ENCODE measurements around the gene SH2D5. TPM values are rescaled to one million over a fixed set of nuclear protein-coding genes. Genes with fewer than 3 reads are reported as not detected.

The SH2D5 gene
- total and polyA plus RNA-seq, 4 donors: 0.37 to 0.93 (median 0.52) TPM; not detected in 1

DNA sequence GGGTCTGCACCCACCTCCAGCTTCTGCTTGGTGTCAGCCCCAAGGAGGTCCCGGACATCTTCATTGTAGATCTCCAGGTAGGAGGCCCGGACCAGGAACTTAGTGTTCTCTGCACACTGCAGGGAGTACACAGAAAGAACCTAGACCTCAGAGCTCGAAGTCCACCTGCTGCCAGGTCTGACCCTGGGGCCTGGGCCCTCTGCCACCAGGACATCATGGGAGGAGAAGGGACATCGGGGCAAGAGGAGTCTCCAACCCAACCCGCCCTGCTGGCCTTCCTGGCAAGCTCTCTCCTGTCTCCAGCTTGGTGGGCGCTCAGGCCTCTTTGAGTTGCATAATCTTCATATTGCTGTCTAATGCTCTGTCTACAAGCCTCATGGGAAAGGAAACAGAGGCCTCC, 19.1 kb downstream of the SH2D5 start:
- ATAC-seq (ENCODE audit: insufficient read depth, low FRiP score) (no peak), DNase-seq (no peak)
- TF ChIP-seq, protein P1, sequence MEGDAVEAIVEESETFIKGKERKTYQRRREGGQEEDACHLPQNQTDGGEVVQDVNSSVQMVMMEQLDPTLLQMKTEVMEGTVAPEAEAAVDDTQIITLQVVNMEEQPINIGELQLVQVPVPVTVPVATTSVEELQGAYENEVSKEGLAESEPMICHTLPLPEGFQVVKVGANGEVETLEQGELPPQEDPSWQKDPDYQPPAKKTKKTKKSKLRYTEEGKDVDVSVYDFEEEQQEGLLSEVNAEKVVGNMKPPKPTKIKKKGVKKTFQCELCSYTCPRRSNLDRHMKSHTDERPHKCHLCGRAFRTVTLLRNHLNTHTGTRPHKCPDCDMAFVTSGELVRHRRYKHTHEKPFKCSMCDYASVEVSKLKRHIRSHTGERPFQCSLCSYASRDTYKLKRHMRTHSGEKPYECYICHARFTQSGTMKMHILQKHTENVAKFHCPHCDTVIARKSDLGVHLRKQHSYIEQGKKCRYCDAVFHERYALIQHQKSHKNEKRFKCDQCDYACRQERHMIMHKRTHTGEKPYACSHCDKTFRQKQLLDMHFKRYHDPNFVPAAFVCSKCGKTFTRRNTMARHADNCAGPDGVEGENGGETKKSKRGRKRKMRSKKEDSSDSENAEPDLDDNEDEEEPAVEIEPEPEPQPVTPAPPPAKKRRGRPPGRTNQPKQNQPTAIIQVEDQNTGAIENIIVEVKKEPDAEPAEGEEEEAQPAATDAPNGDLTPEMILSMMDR (IDR thresholded peaks at IDR 0.05; ENCODE audit: control extremely low read depth, extremely low read depth): no peak
- no peaks in the 10 kb centered on the region for H3K36me3 ChIP-seq (ENCODE audit: control insufficient read depth in 4 of 4, insufficient read depth in 4 of 4, low read length in 4 of 4)
- H3K9me3 ChIP-seq (ENCODE audit: control insufficient read depth in 4 of 4, insufficient read depth in 3 of 4, low read length in 3 of 4): no peaks in the 10 kb centered on the region
- H3K27me3 ChIP-seq (ENCODE audit: control insufficient read depth in 3 of 3, insufficient read depth in 3 of 3, low read length in 2 of 3): peaks cover 0 to 7% (median 5%) of the 10 kb centered on the region in 3 donors
- WGBS, 2 donors: 83 to 91% methylated on average over 6 of the region's 6 CpGs
- H3K4me1 ChIP-seq (ENCODE audit: control insufficient read depth in 5 of 5, insufficient read depth in 5 of 5, low read length in 5 of 5): peaks cover 0 to 4% (median 0%) of the 10 kb centered on the region in 5 donors
- no peak overlapping the region for H3K4me3 ChIP-seq
- no peak overlapping the region for H3K9ac ChIP-seq (ENCODE audit: insufficient read depth in 1 of 2, low read length in 2 of 2)
- H3K27ac ChIP-seq (ENCODE audit: low read depth in 1 of 2, low read length in 1 of 2): no peak overlapping the region

DNA sequence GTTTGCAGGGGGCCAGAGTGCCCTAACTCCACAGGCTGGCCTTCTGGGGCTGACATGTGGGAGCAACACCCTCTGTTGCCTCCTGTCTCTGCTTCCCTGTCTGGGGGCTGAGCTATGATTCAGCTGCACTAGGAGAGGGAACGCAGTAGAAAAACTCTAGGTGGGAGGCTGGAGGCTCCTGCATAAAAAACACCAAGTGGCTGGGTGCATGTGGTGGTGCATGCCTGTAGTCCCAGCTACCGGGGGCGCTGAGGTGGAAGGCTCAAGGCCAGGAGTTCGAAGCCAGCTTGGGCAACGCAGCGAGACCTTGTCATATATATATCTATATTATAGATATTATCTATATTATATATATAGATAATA, 20.3 kb downstream of the SH2D5 start:
- H3K9ac ChIP-seq (ENCODE audit: insufficient read depth in 1 of 2, low read length in 2 of 2): no peak overlapping the region
- no peak for ATAC-seq (ENCODE audit: insufficient read depth, low FRiP score)
- peaks cover 0 to 6% (median 5%) of the 10 kb centered on the region in 3 donors for H3K27me3 ChIP-seq (ENCODE audit: control insufficient read depth in 3 of 3, insufficient read depth in 3 of 3, low read length in 2 of 3)
- no peaks in the 10 kb centered on the region for H3K9me3 ChIP-seq (ENCODE audit: control insufficient read depth in 4 of 4, insufficient read depth in 3 of 4, low read length in 3 of 4)
- TF ChIP-seq, protein P1 (IDR thresholded peaks at IDR 0.05; ENCODE audit: control extremely low read depth, extremely low read depth): no peak
- H3K4me3 ChIP-seq: no peak overlapping the region
- H3K36me3 ChIP-seq (ENCODE audit: control insufficient read depth in 4 of 4, insufficient read depth in 4 of 4, low read length in 4 of 4): no peaks in the 10 kb centered on the region
- WGBS, 2 donors: 87 to 96% methylated on average over 6 of the region's 6 CpGs
- peak in 2 of 3 donors; percentile 19 to 25 for DNase-seq
- H3K27ac ChIP-seq (ENCODE audit: low read depth in 1 of 2, low read length in 1 of 2): no peak overlapping the region
- H3K4me1 ChIP-seq (ENCODE audit: control insufficient read depth in 5 of 5, insufficient read depth in 5 of 5, low read length in 5 of 5): peaks cover 0 to under 1% (median 0%) of the 10 kb centered on the region in 5 donors

DNA sequence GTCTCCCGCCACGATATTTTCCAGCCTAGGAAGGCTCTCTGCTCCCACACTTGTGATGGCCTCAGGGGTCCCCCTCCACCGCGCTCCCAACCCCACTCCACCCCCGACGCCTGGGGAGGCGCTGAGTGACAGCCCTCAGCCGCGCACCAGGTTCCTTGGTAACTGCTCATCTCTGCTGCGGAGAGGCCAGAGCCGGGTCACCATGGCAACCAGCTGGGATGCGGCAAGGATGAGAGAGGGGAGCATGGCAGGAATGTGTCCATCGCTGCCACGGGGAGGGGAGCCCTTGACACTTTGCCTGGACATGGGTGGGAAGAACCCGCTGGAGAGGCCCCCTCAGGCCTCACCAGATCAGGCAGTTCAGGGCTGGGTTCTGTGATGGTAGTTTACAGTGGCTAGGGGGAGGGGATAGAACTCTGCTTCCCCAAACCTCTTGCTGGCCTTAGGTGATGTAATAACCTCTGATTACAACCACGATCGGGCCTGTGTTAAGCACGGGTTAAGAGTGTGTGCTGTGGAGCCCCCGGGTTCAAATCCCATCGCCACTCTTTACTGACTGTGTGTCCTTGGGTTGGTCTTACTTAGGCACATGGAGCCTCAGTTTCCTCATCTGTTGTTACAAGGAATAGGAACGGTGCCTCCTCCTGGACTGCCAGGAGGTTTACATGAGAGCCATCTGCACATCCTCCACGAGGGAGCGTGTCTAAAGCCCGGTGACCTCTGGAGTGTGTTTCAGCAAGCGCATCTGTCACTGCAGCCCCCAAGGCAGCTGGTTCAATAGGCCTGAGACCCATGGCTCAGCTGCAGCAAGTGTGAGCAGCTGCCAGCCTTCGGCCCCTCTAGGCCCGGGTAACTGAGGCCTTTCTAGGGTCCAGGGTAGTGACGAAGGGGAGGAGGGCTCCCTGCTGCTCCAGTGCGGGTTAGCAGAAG, 21.0 kb downstream of the SH2D5 start:
- no peak for DNase-seq
- 75 to 80% methylated on average over 29 of the region's 29 CpGs for whole genome bisulfite sequencing, 2 donors
- TF ChIP-seq, protein P1 (IDR thresholded peaks at IDR 0.05; ENCODE audit: control extremely low read depth, extremely low read depth): no peak

More for the DNA sequence above, 21.0 kb downstream of the SH2D5 start:
- H3K36me3 ChIP-seq (ENCODE audit: control insufficient read depth in 4 of 4, insufficient read depth in 4 of 4, low read length in 4 of 4): no peaks in the 10 kb centered on the region
- H3K27ac ChIP-seq (ENCODE audit: low read depth in 1 of 2, low read length in 1 of 2): no peak overlapping the region
- no peak for ATAC-seq (ENCODE audit: insufficient read depth, low FRiP score)
- H3K4me1 ChIP-seq (ENCODE audit: control insufficient read depth in 5 of 5, insufficient read depth in 5 of 5, low read length in 5 of 5): no peaks in the 10 kb centered on the region
- H3K27me3 ChIP-seq (ENCODE audit: control insufficient read depth in 3 of 3, insufficient read depth in 3 of 3, low read length in 2 of 3): peaks cover 0 to 3% (median 3%) of the 10 kb centered on the region in 3 donors
- H3K9ac ChIP-seq (ENCODE audit: insufficient read depth in 1 of 2, low read length in 2 of 2): no peak overlapping the region
- no peak overlapping the region for H3K4me3 ChIP-seq
- no peaks in the 10 kb centered on the region for H3K9me3 ChIP-seq (ENCODE audit: control insufficient read depth in 4 of 4, insufficient read depth in 3 of 4, low read length in 3 of 4)
